Karpas-422 (cell line): ENCODE measurements around the gene CLNS1A. TPM values are rescaled to one million over a fixed set of nuclear protein-coding genes. Genes with fewer than 3 reads are reported as not detected.
A peak's percentile ranks its signal among the peaks of the same experiment; 100 is the strongest.
"Not testable (repeated sequence)": the region's sequence is repeated elsewhere in the genome, so short reads cannot be mapped to it uniquely, and the experiment has no call there.

Experiments used
- DNase-seq: peaks from one replicate; pipeline ENCODE4 v3.0.0-alpha.2; 2015
- H2AFZ ChIP-seq: fragments of 200-600 bp; sonication (generic); 2 replicates; pipeline ENCODE4 v1.6.1; 2014; ENCODE audit warnings: antibody characterized with exemption, low read length, mixed read lengths
- H3K27ac ChIP-seq: fragments of 200-600 bp; sonication (generic); 2 replicates; pipeline ENCODE4 v1.5.1; 2014; ENCODE audit warnings: mild to moderate bottlenecking, low read length, moderate library complexity
- H3K27me3 ChIP-seq: fragments of 200-600 bp; sonication (generic); 2 replicates; pipeline ENCODE4 v1.6.1; 2014; ENCODE audit warnings: low read length, mixed read lengths
- H3K36me3 ChIP-seq: fragments of 200-600 bp; sonication (generic); 2 replicates; pipeline ENCODE4 v1.6.1; 2014; ENCODE audit warnings: low read length, mixed read lengths; ENCODE audit not compliant: insufficient read depth
- H3K4me1 ChIP-seq: fragments of 200-600 bp; sonication (generic); 2 replicates; pipeline ENCODE4 v1.6.1; 2014; ENCODE audit warnings: mild to moderate bottlenecking, low read length, mixed read lengths
- H3K4me2 ChIP-seq: fragments of 200-600 bp; sonication (generic); 2 replicates; pipeline ENCODE4 v1.6.1; 2014; ENCODE audit warnings: low read length, low read depth, mild to moderate bottlenecking; ENCODE audit not compliant: poor library complexity, severe bottlenecking
- H3K4me3 ChIP-seq: fragments of 200-600 bp; sonication (generic); 2 replicates; pipeline ENCODE4 v1.5.1; 2014; ENCODE audit warnings: mild to moderate bottlenecking, antibody characterized with exemption, low read length, mixed read lengths
- H3K79me2 ChIP-seq: fragments of 200-600 bp; sonication (generic); 2 replicates; pipeline ENCODE4 v1.6.1; 2014; ENCODE audit warnings: mild to moderate bottlenecking, low read length, mixed read lengths
- H3K9ac ChIP-seq: fragments of 200-600 bp; sonication (generic); 2 replicates; pipeline ENCODE4 v1.6.0; 2014; ENCODE audit warnings: low read length
- H3K9me2 ChIP-seq: fragments of 200-600 bp; sonication (generic), shearing (Covaris generic); replicated peaks from 2 replicates; pipeline ENCODE4 v1.6.0; 2014; ENCODE audit warnings: mild to moderate bottlenecking, low read length, moderate library complexity; ENCODE audit not compliant: insufficient read depth
- H3K9me3 ChIP-seq: fragments of 300-700, 200-600 bp; sonication (generic); 2 replicates; pipeline ENCODE4 v1.6.1; 2014; ENCODE audit warnings: low read length, mixed read lengths
- H4K20me1 ChIP-seq: fragments of 200-600 bp; sonication (generic); 2 replicates; pipeline ENCODE4 v1.6.1; 2014; ENCODE audit warnings: mild to moderate bottlenecking, antibody characterized with exemption, low read length, low read depth; ENCODE audit not compliant: insufficient read depth
- total RNA-seq: library from RNA; depleted of rRNA; stranded (reverse); fragments of >200 nt; shearing (Covaris generic); gene quantifications from 2 replicates; pipeline ENCODE4 v1.2.3, GENCODE V29; 2014; ENCODE audit warnings: low replicate concordance

CLNS1A gene
- total RNA-seq, 1 experiment from 2014 or later: 223 TPM

DNA sequence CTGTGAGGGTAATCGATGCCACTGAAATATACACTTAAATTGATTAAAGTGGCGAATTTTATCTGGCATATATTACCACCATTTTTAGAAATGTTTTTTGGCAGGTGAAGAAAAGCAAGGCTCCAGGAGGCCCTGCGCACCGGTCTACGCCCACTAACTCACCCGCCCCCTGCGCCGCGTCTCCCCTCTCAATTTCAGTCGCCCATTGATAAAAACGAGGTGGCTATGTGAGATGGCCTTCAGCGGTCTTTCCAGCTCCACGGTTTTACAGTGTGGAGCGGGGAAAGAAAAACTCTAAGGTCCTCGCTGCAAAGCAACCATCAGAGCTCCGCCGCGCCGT, 48.4 kb downstream of the CLNS1A start:
- no peak for DNase-seq
- Histone ChIP-seq H3K4me3 (peak overlapping the region; percentile 67), H3K9me2 (no peaks in the 10 kb centered on the region), H3K27me3 (no peaks in the 10 kb centered on the region), H3K4me1 (peaks cover 20% of the 10 kb centered on the region), H2AFZ (peak overlapping the region; percentile 86), H3K4me2 (peak overlapping the region; percentile 81), H3K79me2 (no peaks in the 10 kb centered on the region), H3K9me3 (no peaks in the 10 kb centered on the region), H4K20me1 (no peaks in the 10 kb centered on the region), H3K9ac (peak overlapping the region; percentile 73), H3K36me3 (no peaks in the 10 kb centered on the region), H3K27ac (no peak overlapping the region)

DNA sequence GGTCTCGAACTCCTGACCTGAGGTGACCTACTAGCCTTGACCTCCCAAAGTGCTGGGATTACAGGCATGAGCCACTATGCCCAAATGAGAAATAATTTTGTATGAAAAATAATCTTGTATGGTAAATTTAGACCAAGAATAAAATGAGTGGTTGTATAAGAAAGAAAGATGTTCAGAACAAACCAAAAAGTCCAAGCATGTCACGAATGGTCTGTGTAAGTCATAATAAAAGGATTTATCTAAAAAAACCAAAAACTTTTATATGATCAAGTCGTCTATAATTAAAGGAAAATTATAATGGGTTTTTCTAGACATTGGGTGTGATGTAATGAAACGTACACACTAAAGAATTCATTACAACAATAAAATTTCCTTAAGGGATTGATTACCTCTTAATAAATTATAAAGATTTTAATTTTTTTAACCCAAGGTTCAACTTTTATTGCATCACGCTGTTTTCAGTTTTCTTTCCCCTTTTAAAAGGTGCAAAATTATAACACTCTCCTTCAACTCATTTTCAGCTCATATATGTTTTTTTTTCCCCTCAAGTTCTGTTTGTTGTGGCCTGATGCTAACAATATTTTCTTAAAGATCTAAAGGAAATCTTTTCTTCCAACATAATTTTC, 56.8 kb downstream of the CLNS1A start:
- no peaks in the 10 kb centered on the region for H3K79me2 ChIP-seq
- peak; percentile 62 for DNase-seq
- H2AFZ ChIP-seq: no peak overlapping the region

DNA sequence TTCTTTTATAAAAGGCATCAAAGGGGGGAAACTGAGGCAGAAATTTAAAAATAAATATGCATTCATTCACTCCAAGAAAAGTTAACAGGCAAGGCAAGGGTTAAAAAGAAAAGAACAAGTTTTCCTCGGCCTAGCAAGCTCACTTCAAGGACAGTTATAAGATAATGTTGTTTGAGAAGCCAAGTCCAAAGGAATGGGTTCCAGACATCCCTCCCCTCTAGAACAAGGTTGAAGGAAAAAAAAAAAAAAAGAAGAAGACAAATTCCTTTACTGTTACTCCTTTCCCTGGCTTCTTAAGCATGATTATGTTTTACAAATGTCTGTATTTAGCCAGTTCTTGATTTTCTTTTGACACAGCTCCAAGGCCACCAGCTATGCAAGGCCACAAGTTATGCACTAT, 62.2 kb downstream of the CLNS1A start:
- H3K27me3 ChIP-seq, H3K4me2 ChIP-seq, H2AFZ ChIP-seq, H4K20me1 ChIP-seq, H3K27ac ChIP-seq, H3K4me1 ChIP-seq, H3K9me3 ChIP-seq, H3K79me2 ChIP-seq, H3K36me3 ChIP-seq, H3K9ac ChIP-seq, H3K4me3 ChIP-seq, DNase-seq, H3K9me2 ChIP-seq: not testable (repeated sequence)

More for the DNA sequence above, 56.8 kb downstream of the CLNS1A start:
- H3K27me3 ChIP-seq: no peaks in the 10 kb centered on the region
- no peaks in the 10 kb centered on the region for H4K20me1 ChIP-seq
- no peaks in the 10 kb centered on the region for H3K4me1 ChIP-seq
- peaks cover 11% of the 10 kb centered on the region; the same call in 1 of the 2 replicates for H3K9me3 ChIP-seq
- no peaks in the 10 kb centered on the region for H3K9me2 ChIP-seq
- no peak overlapping the region for H3K9ac ChIP-seq
- H3K27ac ChIP-seq: no peak overlapping the region
- no peak overlapping the region for H3K4me2 ChIP-seq
- H3K36me3 ChIP-seq: no peaks in the 10 kb centered on the region
- H3K4me3 ChIP-seq: no peak overlapping the region

DNA sequence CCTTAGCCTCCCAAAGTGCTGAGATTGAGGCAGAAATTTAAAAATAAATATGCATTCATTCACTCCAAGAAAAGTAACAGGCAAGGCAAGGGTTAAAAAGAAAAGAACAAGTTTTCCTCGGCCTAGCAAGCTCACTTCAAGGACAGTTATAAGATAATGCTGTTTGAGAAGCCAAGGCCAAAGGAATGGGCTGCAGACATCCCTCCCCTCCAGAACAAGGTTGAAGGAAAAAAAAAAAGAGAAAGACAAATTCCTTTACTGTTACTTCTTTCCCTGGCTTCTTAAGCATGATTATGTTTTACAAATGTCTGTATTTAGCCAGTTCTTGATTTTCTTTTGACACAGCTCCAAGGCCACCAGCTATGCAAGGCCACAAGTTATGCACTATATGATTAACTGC, 66.7 kb downstream of the CLNS1A start:
- H3K27me3 ChIP-seq, H3K27ac ChIP-seq, H4K20me1 ChIP-seq, H3K9me3 ChIP-seq, H3K36me3 ChIP-seq, H3K9ac ChIP-seq, H3K4me1 ChIP-seq, H3K9me2 ChIP-seq, H2AFZ ChIP-seq, DNase-seq, H3K4me2 ChIP-seq, H3K79me2 ChIP-seq, H3K4me3 ChIP-seq: not testable (repeated sequence)

DNA sequence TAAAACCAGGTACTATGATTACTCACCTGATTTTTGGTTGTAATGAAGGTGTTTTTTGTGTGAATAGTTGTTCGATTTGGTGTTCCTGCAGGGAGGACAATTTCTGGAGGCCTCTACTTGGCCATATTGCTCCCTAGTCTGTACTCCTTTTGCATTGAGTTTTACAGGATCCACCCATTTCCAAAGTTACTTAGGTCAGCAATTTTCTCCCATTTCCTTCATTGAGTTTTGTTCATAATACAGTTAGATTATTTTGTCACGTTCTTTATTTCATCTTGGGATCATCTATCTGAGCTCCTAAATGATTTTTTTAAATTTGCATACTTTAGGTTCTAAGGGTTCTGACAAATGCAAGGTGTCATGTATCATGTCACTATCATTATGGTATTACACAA, 67.9 kb downstream of the CLNS1A start:
- Histone ChIP-seq H2AFZ (no peak overlapping the region), H3K9ac (no peak overlapping the region), H3K9me3 (no peaks in the 10 kb centered on the region), H3K4me3 (no peak overlapping the region), H4K20me1 (no peaks in the 10 kb centered on the region), H3K27ac (no peak overlapping the region), H3K36me3 (no peaks in the 10 kb centered on the region), H3K4me2 (no peak overlapping the region), H3K27me3 (no peaks in the 10 kb centered on the region), H3K9me2 (no peaks in the 10 kb centered on the region), H3K79me2 (no peaks in the 10 kb centered on the region), H3K4me1 (no peaks in the 10 kb centered on the region)
- DNase-seq: no peak

DNA sequence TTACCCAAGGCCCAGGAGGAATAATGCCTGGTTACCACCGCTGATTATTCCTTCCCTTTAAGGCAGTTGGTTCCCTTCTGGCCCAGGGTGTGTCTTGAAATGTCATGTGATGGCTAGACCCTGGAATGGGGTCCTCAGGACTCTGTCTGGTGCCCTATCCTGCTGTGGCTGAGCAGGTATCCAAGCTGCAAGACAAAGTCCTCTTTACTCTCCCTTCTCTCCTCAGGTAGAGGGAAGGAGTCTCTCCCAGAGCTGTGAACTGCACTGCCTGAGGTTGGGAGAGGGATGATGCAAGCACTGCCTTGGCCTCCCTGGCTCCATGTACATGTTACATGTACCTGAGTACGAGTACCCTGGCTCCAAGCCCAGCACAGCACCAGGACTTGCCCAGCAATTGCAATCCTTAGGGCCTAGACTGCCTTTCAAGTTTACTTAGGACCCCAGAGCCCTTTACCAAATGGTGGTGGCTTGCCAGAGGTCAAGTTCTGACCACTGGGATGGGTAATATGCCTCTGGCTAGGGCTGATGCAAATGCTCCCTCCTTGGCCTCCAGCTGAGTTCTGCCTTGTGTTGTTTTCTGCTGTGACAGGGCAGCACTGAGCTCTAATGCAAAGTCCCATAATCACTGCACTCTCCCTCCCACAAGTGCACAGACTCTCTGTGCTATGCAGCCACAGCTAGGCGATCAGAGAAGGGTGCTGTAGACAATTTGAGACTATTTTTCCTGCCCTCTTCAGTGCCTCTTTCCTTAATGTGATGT, 68.5 kb downstream of the CLNS1A start:
- H3K9ac ChIP-seq: no peak overlapping the region
- no peaks in the 10 kb centered on the region for H3K9me2 ChIP-seq

DNA sequence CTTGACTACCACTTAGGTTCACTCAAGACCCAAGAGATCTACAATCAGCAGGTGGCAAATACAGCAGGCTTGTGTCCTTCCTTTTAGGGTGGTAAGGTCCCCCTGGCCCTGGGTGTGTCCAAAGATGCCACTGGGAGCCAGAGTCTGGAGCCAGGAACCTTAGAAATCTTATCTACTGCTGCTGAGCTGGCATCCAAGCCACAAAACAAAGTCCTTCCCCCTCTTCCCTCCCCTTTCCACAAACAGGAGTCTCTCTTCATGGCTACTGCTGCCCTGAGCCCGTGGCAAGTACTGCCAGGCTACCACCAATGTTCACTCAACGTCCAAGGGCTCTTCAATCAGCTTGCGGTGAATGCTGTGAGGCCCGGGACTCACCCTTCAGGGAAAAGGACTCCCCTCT, 69.3 kb downstream of the CLNS1A start:
- Histone ChIP-seq H3K4me1 (no peaks in the 10 kb centered on the region), H3K9me3 (no peaks in the 10 kb centered on the region), H3K9ac (no peak overlapping the region), H4K20me1 (no peaks in the 10 kb centered on the region), H2AFZ (no peak overlapping the region), H3K4me3 (no peak overlapping the region), H3K27ac (no peak overlapping the region), H3K79me2 (no peaks in the 10 kb centered on the region), H3K27me3 (no peaks in the 10 kb centered on the region), H3K9me2 (no peaks in the 10 kb centered on the region), H3K36me3 (no peaks in the 10 kb centered on the region), H3K4me2 (no peak overlapping the region)
- DNase-seq: no peak

More for the DNA sequence above, 68.5 kb downstream of the CLNS1A start:
- H3K4me3 ChIP-seq: no peak overlapping the region
- no peaks in the 10 kb centered on the region for H3K79me2 ChIP-seq
- H3K36me3 ChIP-seq: no peaks in the 10 kb centered on the region
- no peak for DNase-seq
- no peaks in the 10 kb centered on the region for H3K27me3 ChIP-seq
- H4K20me1 ChIP-seq: no peaks in the 10 kb centered on the region
- H3K4me1 ChIP-seq: no peaks in the 10 kb centered on the region
- no peaks in the 10 kb centered on the region for H3K9me3 ChIP-seq
- no peak overlapping the region for H3K27ac ChIP-seq
- H3K4me2 ChIP-seq: no peak overlapping the region
- no peak overlapping the region for H2AFZ ChIP-seq
